GM18858 (cell line): ENCODE results near the gene NPTXR.
A peak's percentile ranks its signal among the peaks of the same experiment; 100 is the strongest.

Experiments
- ATAC-seq: cut with Tn5 transposase; IDR thresholded peaks from one replicate; pipeline ENCODE4 v1.9.1; 2021; ENCODE audit not compliant: unreplicated experiment

Gene NPTXR

DNA sequence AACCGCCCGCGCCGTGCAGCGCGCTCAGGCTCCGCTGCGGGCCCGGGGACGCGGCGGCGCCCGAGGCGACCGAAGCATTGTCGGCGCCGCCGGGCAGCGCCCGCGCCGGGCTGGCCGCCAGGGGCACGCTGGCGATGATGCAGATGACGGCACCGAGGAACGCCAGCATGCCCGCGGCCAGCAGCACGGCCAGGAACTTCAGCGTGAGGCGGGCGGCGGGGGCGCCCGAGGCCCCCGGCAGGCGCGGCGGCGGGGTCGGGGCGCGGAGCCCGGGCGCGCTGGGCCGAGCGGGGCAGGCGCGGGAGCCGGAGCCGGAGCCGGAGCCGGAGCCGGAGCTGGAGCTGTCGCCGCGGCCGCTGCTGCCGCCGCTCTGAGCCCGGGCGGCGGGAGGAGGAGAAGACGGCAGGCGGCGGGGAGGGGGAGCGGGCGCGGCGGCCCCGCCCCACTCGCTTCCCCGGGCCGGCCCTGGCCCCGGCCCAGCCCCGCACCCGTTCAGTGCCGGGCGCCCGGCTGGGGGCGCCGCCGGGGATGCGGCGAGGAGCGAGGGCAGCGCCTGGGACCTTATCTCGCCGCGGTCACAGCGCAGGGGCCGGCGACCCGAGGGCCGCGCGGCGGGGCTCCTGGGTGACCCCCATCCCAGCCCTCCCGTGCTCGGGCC, at the start of gene NPTXR:
Gene NPTXR (minus strand): TSS at position 372 of the 658 bp plus-strand sequence.
- no peak for ATAC-seq

DNA sequence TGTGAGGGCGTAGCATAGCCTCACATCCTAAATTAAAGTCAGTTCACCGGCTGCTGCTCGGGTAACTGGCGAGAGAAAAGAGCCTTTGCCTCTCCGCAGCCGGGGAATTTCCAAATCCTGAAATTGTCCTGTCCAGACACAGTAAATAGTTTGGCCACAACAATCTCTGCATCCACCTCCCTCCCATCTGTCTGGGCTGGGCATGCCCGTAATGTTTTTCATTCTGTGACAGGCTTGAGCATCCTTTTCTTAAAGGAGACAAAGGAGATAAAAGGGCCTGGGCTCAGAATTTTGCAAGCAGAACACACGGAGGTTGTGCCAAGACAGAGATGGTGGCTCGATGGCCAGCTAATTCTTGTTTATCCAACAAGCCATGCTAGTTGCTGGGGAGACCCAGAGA, 47.4 kb upstream of the NPTXR start:
- no peak for ATAC-seq

- no peak for ATAC-seq
Observed at GRCh38 chr22:38890377-38890776, 46.5 kb upstream of the NPTXR start.

DNA sequence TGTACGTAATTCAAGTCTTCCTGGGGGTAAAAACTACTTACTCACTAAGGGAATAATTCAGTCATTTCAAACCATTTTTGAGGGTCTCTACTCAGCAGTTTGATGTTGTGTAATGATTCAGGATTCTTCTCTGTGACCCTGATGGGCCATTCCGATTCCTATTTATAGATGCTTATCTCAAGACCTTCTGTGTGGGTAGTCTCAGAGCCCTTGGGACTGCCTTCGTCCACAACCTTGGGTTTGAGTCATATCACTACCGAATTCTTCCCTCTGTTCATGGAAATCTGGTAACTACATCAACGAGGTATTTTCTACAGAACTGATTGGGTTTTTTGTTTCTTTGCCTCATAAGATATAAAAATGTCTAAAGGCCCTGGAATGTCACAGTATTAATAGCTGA, 42.5 kb upstream of the NPTXR start:
- no peak for ATAC-seq

DNA sequence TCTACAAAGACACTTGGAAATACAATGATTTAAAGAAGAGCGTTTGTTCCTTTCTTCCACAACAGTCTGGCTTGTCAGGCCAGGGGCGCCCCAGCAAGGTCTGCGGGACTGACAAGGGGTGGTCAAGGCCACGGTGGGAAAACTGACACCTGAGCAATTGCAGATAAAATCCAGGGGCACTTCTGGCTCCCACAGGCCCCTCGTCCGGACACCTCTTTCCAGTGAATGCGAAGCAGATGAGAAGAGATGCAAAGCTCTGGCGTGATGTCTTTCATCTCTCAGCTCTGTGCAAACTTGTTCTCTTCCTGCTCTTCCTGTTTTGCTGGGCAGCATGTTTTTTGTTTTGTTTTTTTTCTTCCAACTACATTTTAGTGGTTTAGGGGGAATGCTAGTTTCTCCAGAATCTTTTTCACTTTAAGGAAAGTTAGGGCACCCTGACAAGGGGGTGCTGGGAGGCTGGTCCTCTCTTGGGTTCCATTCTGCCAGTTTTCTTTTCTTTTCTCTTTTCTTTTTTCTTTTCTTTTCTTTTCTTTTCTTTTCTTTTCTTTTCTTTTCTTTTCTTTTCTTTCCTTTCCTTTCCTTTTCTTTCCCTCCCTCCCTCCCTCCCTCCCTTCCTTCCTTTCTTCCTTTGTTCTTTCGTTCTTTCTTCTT, 39.3 kb upstream of the NPTXR start:
- no peak for ATAC-seq

- no peak for ATAC-seq
Observed at GRCh38 chr22:38881997-38882879, 38.4 kb upstream of the NPTXR start.

DNA sequence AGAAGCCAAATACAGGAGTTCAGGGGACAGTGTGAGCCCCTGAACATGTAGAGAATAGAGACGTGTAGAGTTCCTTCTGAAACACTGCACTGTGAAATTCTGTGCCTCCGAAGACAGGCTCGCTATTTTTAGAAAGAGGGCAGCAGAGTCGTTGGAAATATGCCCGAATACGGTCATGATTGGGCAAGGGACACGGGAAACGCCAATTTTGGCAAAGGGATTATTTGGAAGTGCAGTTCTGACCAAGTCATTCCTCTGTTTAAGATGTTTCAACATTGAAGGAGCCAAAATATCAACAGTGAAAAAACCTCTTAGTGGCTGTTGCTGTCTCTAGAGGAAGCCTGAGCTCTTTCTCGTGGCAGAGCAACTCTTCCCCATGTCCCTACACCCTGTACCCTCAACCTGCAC, 37.6 kb upstream of the NPTXR start:
- ATAC-seq: no peak

DNA sequence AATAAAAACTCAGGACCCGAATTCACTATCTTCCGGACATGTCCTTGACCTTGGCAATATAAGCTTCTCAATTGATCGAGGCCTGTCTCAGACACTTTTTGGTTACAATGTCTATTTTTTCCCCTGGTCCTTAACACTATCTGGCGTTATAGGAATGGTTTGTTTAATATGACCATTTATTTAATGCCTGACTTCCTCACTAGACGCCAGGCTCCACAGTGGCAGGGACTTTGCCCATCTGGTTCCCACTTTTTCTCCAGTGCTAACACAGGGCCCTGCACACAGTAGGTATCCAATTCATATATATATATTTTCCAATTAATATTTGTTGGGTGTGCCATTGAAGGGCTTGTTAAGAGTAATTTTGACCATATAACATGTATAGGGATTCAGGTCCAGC, 36.1 kb upstream of the NPTXR start:
- no peak for ATAC-seq

- ATAC-seq: no peak
Observed at GRCh38 chr22:38879108-38879729, 35.4 kb upstream of the NPTXR start.

DNA sequence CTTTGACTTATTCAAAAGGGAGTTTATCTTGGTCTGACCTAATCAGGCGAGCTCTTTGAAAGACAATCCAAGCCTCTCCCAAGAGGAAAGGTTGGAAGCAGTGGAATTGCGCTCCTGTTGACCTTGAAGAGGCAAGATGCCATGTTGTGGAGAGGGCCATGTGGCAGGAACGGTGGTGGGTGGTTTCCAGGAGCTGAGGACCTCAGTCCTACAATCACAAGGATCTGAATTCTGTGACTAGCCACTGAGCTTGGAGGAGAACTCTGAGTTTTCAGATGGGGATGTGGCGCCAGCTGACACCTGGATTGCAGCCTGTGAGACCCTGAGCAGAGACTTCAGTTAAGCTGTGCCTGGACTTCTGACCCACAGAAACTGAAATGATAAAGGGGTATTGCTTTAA, 34.2 kb upstream of the NPTXR start:
- ATAC-seq: no peak

DNA sequence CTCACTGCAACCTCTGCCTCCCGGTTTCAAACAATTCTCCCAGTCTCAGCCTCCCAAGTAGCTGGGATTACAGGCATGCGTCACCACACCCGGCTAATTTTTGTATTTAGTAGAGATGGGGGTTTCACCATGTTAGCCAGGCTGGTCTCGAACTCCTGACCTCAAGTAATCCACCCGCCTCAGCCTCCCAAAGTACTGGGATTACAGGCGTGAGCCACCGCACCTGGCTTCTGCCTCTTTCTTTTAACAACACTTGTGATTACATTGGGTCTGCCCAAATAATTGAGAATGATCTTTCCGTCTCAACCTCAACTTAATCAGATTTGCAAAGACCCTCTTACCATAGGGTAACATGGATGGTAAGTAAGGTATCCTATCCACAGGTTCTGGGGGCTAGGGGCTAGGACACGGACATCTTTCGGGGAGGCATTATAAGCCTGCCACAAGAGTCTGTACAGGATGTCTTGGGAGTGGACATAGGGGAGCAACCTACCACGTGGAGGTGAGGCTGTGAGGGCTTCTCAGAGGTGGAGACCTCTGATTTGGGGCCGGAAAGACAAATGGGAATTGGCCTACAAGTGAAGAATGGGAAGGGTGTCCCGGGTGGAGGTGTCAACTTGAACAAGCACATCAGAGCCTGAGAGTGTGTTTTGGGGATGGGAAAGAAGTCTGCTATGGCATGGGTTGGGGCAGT, 30.8 kb upstream of the NPTXR start:
- ATAC-seq: no peak

DNA sequence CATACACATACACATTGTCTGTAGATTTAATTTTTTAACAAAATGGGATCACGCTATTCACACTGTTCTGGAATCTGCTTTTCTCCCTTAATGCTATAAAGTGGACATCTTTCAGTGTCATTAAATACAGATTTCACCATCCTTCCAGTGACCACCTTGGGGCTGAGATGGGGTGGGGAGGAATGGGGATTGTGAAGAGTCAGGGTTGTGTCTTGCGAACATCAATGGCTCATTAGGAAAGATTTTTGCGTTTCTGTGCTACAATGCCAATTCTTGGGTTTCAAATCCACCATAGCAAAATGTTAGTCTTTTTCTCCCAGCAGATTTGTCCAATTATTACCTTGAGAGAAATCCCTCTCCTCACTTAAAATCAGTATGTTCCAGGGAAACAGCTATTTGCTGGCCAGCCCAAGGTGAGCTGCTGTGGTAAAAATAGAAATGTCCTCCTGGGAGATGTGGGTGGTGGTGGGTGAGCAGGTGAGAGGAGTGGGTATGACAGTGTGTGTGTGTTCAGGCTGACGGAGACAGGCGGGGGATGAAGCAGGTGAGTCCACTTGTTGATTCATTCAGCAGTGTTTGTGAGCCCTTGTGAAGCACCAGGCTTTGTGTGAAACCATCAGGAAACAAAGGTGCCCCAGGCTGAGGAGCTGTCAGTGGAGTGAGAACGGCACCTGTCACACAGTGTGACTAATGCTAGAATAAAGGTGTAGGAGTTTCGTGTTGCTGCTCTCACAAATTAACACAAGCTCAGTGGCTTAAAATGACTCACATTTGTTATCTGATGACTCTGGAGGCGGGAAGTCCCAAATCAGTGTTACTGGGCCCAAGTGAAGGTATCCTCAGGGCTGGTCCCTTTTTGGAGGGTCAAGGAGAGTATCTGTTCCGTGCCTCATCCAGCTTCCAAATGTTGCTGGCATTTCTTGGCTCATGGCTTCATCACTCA, 29.9 kb upstream of the NPTXR start:
- ATAC-seq: peak; percentile 35

DNA sequence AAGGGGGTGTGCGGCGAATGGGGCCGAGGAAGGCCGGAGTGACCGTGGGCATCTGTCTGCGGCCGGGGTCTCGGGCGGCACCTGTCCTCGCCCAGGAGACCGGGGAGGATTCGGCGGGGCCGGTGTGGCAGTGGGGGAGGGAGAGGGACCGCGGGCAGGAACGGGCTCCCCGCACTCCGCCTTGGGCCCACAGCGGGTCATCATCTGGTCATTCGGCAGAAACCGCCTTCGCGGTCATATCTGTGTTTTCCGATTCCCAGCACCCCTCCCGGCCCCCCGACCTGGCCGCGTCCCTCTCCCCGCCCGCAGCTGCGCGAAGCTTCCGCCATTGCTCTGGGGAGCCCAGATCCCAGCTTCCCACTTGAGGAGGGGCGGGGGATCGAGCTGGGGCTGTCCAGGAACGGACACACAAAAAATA, 29.0 kb upstream of the NPTXR start:
- no peak for ATAC-seq

DNA sequence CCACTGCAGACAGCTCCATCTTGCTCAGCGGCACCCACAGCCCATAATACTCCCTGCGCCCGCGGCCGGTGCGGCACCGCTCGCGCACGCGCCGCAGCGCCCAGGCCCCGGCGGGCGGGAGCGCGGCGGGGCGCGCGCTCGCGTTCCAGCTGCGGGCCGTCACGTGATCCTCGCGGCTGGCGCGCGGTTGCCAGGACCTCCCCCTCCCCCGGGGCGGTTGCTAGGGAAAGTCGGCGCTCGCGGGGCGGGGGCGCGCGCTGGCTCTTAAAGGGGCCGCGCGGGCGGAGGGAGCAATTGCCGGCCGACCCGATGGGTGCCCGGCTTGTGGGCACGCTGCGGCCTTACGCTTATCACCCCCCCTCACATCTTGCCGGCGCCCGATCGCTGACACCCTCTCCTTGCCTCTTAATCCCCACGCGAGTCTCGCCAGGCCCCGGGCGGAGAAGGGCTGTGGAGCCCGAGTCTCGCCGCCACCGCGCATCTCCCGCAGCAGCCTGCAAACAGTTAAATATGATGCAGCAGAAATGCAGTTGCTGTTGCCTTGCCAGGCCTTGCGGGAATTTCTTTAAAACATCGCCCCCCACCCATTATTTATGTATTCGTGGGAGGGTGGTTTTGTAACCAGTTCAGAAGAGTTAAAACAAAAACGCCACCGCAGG, 28.5 kb upstream of the NPTXR start, which contains the start of gene CBX6:
Gene CBX6 (minus strand): TSS at position 45 of the 659 bp plus-strand sequence. CDS start 26 bp downstream, at position 19.
- ATAC-seq: peak; percentile 42

- no peak for ATAC-seq
Observed at GRCh38 chr22:38871360-38872171, 27.7 kb upstream of the NPTXR start.

DNA sequence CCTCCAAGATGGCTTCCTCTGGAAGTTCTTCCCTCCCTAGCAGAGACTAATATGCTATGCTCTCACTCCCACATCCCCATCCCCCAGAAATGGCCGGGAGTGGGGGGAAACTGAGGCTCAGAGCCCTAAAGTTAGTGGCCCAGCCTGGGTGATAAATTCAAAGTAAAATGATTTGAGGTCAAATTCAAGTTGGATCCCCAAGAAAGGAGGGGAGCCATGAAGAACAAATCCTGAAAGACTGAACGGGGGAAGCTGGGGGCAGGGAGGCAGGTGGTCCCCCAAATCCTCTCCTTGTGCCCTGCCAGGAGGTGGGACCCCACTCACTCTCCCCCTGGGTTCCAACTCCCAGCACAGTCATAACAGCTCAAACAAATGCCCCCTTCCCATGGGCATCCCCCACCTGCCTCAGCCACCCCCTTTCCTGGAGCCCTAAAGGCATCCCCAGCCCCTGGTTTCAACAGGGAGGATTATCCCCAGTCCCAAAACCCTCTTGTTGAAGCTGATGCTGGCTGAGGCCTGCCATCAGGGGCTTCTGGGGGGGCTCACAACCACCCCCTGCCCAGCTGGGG, 27.0 kb upstream of the NPTXR start:
- no peak for ATAC-seq

DNA sequence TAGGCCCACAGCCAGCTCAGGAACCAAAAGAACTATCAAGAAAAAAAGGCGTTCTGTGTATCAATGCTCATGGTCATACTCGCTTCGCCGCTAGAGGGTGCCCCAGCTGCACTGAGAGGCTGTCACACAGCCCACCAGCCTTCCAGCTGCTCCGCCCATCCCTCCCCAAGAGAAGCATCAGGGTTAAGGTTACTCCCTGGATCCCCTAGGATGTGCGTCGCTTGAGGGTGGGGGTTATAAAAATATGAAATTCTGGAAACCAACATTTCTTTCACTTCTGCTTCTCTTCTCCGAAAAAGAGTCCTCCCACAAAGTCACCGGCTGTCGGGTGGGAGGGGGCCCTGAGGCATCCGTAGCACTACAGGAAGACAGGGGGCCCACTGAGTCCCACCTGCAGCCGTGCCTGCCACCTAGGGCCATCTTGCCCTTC, 26.5 kb upstream of the NPTXR start:
- ATAC-seq: no peak

GRCh38 chr22:38869663-38870062, 25.8 kb upstream of the NPTXR start:
- ATAC-seq: no peak
